HCT116 (cell line): ENCODE results near the gene GRHL1.

ENCODE experiments used
- CTCF ChIP-seq, 3 experiments: fragments of 200-600 bp in 1 of 3; sonication (generic) in 1 of 3; IDR thresholded peaks in 2 of 3; conservative IDR thresholded peaks in 1 of 3; 2 replicates each; pipeline ENCODE4 v1.5.1; 2012 to 2017; ENCODE audit warnings: low read depth in 2 of 3, low read length in 2 of 3, antibody characterized with exemption in 1 of 3, borderline replicate concordance in 1 of 3, control low read depth in 1 of 3, mild to moderate bottlenecking in 1 of 3, mixed read lengths in 1 of 3, mixed run types in 1 of 3, moderate library complexity in 1 of 3; ENCODE audit not compliant: insufficient read depth in 1 of 3
- EZH2 ChIP-seq: fragments of 200-600 bp; sonication (generic); IDR thresholded peaks from 2 replicates; pipeline ENCODE4 v1.6.1; 2017; ENCODE audit warnings: antibody characterized with exemption, mixed run types
- POLR2AphosphoS5 ChIP-seq: IDR thresholded peaks from 2 replicates; pipeline ENCODE4 v1.6.1; 2011; ENCODE audit warnings: mild to moderate bottlenecking, low read depth, low read length, moderate library complexity
- SP1 ChIP-seq: IDR thresholded peaks from 2 replicates; pipeline ENCODE4 v1.6.1; 2012; ENCODE audit warnings: low read depth
- SRF ChIP-seq: IDR thresholded peaks from 2 replicates; pipeline ENCODE4 v1.6.1; 2012; ENCODE audit warnings: low read depth

GRCh38 chr2:10007435-10007834, 55.9 kb downstream of the GRHL1 start:
- TF ChIP-seq SRF (no peak), SP1 (no peak), CTCF (IDR thresholded peaks at IDR 0.05 in 2 of 3, conservative IDR thresholded peaks at IDR 0.05 in 1 of 3; ENCODE audit: borderline replicate concordance in 1 of 3, insufficient read depth in 1 of 3, low read depth in 2 of 3, low read length in 2 of 3) (no peak), EZH2 (no peak), POLR2AphosphoS5 (no peak)
